Measurements from ENCODE around the gene KLHDC1. TPM values are rescaled to one million over a fixed set of nuclear protein-coding genes. Genes with fewer than 3 reads are reported as not detected.

The KLHDC1 gene
- total RNA-seq, 1 donor from 2014 or later = 4.7 TPM

DNA sequence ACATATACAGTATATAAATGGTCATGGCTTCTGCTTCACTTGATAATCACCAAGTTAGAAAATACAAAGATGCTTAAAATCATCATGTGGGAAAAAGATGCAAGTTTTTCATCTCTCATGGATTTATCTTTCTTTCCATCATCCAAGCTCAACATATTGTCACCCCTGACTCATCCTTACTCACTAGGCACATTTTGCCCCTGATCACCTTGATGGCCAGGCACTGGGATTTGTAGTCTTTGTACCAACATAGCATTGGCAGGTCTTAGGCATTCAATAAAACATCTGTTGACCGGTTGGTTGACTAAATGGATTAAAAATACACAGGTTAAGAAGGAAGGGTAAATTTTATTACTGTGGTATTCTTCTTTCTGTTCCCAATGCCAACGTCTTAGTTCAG lies 103.1 kb downstream of the KLHDC1 start:
- Histone ChIP-seq H3K9me3 (no peaks in the 10 kb centered on the region), H3K27me3 (no peaks in the 10 kb centered on the region), H3K36me3 (peaks cover 0 to 88% of the 10 kb centered on the region in 2 donors), H3K27ac (no peak overlapping the region), H3K4me1 (no peaks in the 10 kb centered on the region), H3K4me3 (no peak overlapping the region)
- intact Hi-C loops (cut with DNase I) = no loop called here
- no peak for TF ChIP-seq POLR2AphosphoS5 (IDR thresholded peaks at IDR 0.05; ENCODE audit: insufficient read depth in 1 of 2, low read depth in 1 of 2)
- TF ChIP-seq, protein P1, sequence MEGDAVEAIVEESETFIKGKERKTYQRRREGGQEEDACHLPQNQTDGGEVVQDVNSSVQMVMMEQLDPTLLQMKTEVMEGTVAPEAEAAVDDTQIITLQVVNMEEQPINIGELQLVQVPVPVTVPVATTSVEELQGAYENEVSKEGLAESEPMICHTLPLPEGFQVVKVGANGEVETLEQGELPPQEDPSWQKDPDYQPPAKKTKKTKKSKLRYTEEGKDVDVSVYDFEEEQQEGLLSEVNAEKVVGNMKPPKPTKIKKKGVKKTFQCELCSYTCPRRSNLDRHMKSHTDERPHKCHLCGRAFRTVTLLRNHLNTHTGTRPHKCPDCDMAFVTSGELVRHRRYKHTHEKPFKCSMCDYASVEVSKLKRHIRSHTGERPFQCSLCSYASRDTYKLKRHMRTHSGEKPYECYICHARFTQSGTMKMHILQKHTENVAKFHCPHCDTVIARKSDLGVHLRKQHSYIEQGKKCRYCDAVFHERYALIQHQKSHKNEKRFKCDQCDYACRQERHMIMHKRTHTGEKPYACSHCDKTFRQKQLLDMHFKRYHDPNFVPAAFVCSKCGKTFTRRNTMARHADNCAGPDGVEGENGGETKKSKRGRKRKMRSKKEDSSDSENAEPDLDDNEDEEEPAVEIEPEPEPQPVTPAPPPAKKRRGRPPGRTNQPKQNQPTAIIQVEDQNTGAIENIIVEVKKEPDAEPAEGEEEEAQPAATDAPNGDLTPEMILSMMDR (IDR thresholded peaks at IDR 0.05) = no peak
- TF ChIP-seq POLR2A (IDR thresholded peaks at IDR 0.05) = no peak
- DNase-seq (ENCODE audit: extremely low spot score in 2 of 2) = no peak

Small RNA genes within 50 kb of the gene (small RNA-seq; reads per million reads assigned to genes)
- not detected for gene RNU6ATAC30P

Other genes starting within 250 kb of the KLHDC1 start
- 3,080 TPM for gene RPS29, start 106.7 kb upstream of the KLHDC1 start, total RNA-seq
- 3.7 TPM for gene LRR1, start 94.2 kb upstream of the KLHDC1 start, total RNA-seq
- 208 TPM for gene RPL36AL, start 72.5 kb upstream of the KLHDC1 start, total RNA-seq
- gene MGAT2, start 72.3 kb upstream of the KLHDC1 start, total RNA-seq = 11.3 TPM
- gene DNAAF2, start 57.9 kb upstream of the KLHDC1 start, total RNA-seq = 7.9 TPM
- gene POLE2, start 4.9 kb upstream of the KLHDC1 start, total RNA-seq = 4.9 TPM
- gene KLHDC2, start 75.0 kb downstream of the KLHDC1 start, total RNA-seq = 77.8 TPM
- 77.8 TPM for gene NEMF, start 159.7 kb downstream of the KLHDC1 start, total RNA-seq
- gene ARF6, start 200.0 kb downstream of the KLHDC1 start, total RNA-seq = 48.6 TPM

Measured in vagina (tissue), 2 donors.